SH-SY5Y (cell line): ENCODE measurements around the gene ZSCAN10.

Experiments used
- GATA2 ChIP-seq: IDR thresholded peaks from 2 replicates; pipeline ENCODE4 v1.6.1; 2011; ENCODE audit warnings: mild to moderate bottlenecking, low read depth, low read length
- GATA3 ChIP-seq: IDR thresholded peaks from 2 replicates; pipeline ENCODE4 v1.6.1; 2011; ENCODE audit warnings: low read depth, mild to moderate bottlenecking, low read length, moderate library complexity

DNA sequence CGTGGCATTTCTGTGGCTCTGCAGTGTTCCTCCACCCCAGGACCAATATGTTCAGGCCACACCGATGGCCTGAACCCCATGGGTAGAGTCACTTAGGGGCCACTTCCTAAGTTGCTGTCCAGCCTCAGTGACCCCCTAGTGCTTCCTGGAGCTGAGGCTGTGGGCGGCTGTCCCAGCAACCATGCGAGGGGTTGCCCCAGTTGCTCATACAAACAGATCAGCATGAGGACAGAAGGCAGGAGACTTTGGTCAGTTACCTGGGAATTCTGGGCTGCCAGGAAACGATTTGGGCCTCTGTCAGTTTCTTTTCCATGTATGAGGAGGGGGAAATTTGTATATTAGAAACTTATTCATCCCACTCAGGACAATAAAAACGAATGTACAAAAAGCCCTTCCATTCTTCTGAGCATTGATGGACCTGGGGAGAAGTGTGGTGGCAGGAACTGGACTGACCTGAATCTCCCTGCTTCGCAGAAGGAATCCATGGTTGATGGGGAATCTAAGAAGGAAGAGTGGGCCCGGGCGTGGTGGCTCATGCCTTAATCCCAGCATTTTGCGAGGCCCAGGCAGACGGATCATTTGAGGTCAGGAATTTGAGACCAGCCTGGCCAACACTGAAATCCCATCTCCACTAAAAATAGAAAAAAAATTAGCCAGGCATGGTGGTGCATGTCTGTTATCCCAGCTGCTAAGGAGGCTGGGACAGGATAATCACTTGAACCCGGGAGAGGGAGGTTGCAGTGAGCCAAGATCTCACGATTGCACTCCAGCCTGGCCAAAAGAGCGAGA lies 38.6 kb downstream of the ZSCAN10 start:
- no peak for TF ChIP-seq GATA3
- no peak for TF ChIP-seq GATA2
